Muscle of arm (tissue), 12 donors: Measurements from ENCODE around the gene AFAP1. TPM values are rescaled to one million over a fixed set of nuclear protein-coding genes. Genes with fewer than 3 reads are reported as not detected.

Experiments
- DNase-seq: peaks from one replicate; pipeline ENCODE4 v3.0.0-alpha.2; 2013
- polyA plus RNA-seq, 12 donors: library from polyadenylated mRNA; unstranded; fragments of 120-200 nt; gene quantifications; one replicate each; pipeline ENCODE4 v1.2.1, GENCODE V29; 2013; ENCODE audit not compliant: insufficient read length in 12 of 12

AFAP1 gene
- polyA plus RNA-seq, 12 donors = 27.8 to 46.1 (median 33.4) TPM; not detected in 1

DNA sequence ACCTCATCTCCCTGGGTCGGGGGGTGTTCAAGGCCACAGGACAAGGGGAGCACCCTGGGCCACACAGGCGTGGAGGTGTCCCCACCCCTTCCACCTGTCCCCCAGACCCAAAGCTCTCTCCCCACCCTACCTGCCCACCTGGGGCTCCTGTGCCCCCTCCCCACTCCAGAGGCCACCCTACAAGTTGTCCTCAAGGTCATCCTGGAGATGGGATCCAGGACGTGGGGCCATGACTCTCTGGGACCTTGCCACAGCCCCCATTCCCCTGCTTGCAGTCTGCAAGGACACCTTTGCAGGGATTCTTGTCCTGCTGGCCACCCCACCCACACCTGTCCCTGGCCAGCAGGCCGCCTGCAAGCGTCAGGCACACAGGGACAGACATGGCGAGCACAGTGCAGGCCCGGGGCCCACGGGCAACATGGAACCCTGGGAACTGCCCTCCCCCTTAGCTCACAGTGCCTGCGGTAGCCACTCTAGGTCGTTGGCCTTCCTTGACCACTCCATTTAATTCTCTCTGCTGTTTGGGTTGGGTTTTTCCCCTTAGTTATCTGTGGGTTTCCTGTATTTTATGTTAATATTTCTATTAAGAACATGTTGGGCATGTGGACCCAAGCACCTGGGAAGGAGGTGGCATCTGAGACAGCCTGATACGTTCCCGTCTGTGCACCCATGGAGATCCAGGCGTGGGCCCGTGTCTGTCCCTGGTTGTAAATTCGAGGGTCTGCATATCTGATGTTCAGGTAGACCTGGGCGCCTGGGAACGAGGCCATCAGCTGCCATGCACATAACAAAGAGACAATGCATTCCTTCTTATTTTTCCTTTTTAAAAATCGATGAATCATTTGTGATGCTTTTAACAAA lies 197.5 kb downstream of the AFAP1 start:
- no peak for DNase-seq

DNA sequence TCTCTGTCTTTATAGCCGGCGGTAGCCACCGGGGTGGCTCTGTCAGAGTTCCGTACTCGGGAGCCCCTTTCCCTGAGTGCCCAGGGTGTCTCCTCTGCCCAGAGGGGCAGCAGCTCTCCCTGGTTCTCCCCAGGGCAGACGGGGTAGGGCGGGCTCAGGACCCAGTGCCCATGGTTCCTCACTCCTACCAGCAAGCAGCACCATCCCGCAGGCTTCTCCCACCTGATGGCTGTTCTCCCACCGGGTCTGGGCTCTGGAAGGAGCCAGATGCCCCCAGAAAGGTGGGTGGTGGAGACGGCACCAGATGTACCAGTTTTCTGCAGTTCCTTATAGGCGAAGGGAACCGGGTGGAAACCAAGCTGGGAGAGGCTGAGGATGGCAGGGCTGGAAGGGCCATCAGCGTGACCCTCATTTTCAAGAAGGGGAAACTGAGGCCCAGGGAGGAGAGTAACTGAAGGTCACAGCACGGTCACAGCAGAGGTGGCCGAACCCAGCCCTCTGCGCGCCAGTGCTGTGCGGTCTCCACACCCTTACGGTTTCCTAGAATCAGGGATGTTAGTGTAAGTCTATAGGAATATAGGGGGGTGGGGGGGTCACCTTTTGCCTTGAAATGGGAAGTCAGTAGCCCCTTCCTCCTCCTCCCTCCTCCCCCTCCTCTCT lies 198.7 kb downstream of the AFAP1 start:
- no peak for DNase-seq

DNA sequence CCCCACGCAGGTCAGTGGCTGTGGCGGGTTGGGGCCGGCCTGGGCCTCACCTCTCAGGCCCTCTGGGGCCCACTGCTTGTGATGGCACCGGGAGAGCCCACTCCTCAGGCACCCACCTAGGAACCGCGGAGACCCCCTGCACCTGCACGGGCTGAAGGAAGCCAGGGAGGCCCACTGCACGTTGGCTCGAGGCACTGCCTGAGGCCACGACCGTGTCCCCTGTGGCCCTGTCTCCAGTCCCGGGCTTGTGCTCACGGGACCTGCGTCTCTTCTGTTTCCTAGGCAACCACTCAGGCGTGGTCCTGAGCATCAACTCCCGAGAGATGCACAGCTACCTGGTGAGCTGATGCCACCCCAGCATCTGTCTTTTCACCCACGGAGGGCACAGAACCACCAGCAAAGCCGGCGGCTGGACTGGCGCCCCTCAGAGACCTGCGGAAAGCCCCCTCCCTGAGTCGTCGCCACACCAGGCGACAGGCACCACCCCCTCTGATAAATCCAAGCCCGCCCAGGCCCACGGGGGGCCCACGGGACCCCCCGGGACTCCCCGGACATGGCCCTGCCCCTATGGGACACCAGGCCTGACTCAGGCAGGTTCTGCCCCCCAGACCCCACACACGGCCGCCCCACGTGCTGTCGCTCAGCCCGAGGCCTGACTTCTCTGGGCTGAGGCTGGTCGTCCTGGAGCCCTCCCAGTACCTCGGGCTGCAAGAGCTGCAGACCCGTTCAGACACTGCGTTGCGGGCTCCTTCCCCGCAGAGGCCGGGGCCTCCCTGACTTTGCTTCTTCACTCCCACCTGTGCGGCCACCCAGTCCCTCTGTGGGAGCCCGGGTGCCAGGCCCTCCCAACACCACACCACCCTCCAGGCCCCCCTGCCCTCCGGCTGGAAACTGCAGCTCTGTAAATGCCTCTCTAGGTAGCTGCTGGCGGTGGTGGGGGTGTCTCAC lies 199.5 kb downstream of the AFAP1 start:
- no peak for DNase-seq

DNA sequence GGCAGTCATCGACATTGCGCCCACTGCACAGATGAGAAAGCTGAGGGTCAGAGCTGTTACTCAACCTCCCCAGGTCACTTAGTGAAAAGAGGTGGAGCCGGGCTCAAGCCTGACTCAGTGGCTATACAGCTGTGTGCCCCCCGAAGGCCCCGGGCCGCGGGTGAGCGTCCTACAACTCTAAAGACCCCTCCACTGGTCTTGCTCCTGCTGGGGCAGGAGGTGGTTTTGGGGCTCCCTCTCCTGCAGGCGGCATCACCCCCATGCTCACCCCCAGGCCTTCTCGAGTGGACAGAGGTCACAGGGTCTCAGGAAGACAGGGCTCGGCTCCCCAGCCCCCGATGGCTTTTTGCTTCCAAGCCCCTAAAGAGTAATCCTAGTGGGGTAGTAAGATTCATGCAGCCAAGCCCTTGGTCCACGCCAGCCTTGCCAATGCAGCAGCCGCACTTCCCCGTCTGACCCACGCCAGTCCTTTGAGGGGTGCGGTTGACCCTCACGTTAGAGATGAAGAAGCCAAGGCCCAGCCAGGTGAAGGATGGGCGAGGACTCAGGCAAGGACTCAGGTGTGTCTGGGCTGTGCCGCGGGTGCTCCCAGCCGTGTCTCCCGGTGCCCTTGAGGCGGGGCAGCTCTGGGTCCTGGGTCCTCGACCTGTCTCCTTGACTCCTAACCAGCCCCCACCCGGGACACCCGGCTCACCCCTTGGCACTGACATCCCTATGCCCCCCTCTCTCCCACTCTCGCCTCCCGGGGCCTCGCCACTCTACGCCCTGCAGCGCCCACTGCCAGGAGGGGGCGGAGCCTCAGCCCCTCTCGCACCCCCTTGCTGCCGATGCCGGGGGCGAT lies 200.4 kb downstream of the AFAP1 start:
- no peak for DNase-seq

DNA sequence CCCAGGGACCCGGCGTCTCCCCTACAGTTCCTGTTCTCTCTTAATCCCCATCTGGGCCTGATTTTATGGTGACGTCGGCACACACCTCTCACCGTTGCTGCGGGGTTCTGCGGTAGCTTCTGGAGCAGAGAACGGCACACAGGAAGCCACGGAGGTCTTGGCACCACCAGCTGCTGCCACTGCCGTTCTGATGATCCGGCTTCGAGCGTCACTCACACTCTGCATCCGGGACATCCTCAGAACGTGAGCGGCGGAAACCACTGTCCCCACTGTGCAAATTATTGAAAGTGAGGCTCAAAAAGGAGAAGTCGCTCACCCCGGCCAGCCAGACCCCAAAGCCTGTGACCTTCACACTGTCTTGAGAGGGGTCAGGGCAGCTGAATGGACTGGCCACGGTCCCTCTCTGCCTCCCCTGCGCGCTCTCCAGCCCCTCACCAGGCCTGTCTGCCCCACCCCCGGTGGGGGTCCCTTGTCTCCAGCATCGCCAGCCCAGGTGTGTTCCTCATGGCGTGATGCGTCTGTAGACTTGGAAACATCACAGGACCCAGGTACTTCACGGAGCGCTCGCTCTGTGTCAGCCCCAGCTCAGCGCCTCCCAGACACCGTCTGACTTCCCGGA lies 201.1 kb downstream of the AFAP1 start:
- no peak for DNase-seq

DNA sequence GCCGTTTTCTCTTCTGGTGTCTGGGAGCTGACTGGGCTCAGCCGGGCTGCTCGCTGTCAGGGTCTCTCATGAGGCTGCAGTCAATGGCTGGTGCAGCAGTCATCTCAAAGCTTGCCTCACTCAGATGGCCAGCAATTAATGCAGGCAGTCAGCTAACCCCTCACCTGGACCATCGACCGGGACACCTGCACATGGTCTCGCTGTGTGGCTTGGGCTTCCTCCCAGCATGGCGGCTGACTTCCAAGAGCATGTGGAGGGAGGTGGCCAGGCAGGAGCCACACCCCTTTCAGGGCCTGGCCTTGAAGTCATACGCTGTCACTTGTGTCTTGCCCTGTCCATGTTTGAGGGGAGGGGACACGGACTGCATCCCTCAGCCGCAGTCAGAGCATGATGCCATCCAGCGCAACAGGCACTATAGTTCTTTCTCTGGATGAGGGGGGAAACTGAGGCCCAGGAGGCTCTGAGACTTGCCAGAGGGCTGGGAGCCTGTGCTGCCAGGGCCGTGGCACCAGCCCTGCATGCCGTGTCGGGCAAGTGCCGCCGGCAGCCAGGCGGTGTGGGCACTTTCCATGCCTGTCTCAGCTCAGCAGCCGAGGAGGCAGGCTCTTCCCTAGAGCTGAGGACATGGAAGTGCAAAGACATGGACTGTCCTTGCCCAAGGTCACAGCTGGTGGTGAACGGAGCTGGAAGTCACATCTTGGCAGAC lies 201.8 kb downstream of the AFAP1 start:
- DNase-seq = no peak

DNA sequence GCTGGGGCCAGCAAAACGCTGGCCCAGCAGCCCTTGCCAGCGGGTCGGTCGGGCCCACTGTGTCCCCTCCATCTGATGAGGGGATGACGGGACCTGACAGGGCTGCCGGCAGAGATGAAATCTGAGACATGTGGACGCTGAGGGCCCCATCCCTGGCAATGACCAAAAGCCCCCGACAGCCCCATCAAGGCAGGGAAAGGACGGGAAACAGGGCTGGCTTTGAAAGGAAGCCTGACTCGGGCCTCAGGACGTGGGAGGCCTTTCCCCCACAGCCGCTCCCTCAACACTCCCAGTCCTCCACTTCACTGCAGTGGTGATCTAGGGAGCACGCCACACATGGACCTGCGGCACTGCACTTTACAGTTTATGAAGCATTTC lies 202.4 kb downstream of the AFAP1 start:
- no peak for DNase-seq

DNA sequence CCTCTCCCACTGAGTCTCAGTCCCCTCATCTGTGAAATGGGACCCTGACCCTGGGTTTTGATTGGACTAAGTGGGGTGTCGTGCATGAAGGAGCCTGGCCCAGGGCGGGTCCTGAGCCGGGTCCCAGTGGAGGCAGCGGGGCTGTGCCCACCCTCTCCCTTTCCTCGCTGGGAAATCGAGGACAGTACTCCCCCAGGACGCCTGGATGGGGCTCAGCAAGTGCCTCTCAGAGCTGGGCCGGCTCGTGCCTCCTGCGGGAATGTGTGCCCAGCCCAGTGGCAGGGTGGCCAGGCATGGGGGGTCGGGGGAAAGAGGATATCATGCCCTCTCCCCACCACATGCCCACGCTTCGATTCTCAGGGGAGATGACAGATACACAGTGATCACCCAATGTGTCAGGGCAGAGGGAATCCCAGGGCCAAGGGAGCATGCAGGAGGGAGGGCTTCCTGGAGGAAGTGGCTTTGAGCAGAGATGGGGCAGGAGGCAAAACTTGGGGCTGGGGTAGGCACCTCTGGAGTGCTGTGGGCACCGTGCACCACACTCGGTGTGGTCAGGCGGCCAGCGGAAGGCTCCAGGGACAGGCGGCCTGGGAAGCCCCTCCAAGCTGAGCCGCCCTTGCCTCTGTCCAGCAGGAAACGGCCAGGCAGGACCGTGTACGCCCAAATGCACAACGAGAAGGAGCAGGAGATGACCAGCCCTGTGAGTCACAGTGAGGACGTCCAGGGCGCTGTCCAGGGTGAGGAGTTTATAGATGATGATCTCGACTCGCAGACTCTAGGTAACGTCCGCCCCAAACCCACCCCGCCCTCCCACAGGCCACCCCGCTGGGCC lies 203.0 kb downstream of the AFAP1 start:
- DNase-seq = no peak

DNA sequence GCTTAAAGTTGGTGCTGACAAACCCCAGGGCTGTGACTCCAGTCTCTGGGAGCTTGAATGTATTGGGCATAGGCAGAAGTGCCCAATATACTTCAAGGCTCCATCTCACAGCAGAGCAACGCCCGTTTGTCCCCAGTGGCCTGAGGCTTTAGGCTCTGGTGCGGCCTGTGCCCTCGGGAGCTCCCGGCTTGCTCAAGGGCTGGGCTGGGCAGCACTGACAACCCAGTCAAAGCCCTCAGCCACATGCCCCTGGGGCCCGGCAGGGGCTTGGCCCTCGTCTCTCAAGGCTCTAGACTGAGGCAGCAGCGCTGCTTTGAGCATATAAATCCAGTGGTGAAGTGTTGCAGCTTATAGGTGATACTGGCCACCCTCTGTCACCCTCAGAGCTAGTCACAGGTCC lies 203.7 kb downstream of the AFAP1 start:
- no peak for DNase-seq

DNA sequence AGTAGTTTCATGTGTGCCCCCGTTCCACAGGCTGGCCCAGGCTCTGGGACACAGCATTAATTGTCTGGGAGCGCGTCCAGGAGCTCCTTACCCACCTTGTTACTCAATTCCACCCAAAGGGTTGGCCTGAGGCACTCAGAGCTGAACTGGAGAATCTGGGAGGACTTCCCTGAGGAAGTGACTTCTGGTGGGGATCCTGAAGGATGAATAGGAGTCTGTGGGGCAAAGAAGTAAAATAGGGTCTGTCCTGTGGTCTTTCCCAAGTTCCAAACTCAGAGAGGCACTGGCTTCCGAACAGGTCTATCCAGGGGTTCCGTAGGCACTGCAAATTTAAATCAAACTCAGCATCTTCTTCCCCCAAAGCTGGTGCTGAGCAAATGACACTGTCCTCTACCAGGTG lies 204.3 kb downstream of the AFAP1 start:
- no peak for DNase-seq

DNA sequence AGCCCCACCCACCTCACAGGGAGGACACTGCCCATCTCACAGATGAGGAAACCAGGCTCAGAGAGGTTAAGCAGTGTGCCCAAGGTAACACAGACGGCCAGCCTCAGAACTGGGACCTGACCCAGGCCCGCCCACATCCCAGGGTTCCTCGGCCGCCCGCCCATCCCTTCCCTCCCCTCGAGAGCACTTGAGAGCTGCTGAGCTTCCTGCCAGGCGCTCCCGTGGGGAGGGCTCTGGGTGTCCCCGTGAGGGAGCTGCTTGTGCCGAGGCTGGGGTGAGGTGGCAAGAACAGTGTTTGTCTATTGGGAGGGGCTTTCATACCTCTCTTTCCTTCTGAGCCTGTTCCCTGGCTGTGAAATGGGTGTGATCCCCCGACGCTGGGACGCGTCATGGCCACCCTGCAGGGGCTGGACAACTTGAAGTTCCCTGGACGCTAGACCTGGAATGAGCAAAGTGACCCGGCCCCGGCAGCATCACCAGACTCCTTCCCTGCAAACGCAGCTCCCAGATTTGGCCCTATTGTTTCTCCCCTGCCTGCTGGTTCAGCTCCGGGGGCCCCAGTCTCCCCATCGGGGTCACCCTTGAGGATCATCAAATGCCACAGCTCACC lies 204.9 kb downstream of the AFAP1 start:
- DNase-seq = no peak

DNA sequence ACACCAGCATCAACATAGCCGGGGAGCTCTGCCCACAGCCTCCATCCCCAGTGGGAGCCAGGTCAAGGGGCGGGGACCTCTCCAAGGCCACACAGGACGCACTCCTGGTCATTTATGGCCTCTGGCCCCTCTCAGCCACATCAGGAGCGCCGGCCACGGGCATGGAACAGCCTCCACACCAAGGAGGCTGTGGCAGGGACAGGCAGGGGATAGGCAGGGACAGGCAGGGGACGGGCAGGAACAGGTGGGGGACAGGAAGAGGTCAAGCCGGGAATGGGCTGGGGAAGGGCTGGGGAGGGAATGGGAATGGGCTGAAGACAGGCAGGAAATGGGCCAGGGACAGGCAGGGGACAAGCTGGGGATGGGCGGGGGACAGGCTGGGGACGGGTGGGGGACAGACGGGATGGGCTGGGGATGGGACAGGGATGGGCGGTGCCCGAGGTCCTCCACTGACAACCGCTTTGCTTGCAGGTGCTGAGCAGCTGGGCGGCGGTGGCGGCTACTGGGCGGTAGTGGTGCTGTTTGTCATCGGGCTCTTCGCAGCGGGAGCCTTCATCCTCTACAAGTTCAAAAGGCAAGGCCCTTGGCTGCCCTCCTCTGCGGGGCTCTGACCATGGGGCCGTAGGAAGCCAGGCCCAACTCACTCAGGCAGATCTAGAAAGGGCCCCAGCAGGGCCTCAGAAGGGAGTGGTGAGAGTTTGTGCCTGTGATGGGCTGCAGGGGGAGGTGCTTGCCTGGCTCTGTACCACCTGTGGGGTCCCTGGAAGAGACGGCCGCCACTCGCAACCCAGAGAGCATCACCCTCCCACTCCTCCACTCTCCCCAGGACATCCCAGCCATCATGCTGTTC lies 205.6 kb downstream of the AFAP1 start:
- DNase-seq = no peak

DNA sequence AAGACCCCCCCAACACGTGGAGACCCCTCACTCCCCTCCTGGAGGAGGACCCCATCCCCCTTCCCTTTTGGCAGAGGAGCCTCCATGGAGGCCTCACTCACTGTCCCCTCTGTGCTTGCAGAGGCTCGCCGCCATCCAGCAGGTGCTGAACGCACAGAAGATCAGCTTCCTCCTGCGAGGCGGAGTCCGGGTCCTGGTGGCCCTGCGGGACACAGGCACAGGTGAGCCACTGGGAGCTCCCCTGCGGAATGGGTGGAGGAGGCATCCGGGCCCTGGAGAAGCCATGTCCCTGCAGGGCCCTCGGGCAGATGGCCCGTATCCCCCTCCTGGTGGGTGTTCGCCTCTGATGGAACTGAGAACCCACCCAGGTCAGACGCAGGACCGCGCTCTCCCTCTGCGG lies 206.5 kb downstream of the AFAP1 start:
- DNase-seq = no peak

DNA sequence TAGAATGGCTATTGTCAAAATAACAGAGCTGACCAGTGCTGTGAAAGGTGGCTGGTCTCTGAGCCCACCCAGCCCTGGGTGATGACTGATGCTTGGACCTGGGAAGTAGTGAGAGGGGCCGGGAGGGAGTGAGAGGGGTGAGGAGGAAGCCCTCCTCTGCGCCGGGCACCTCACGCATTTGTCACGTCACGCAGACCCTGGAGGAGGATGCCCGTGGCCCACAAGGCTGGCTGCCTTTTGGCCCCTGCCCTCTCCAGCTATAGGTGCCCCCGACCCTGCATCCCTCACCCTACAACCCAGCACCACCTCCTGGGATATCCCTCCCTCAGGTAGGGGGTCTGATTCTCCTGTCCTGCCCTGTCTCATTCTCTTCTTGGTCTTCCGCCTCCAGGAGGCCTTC lies 207.4 kb downstream of the AFAP1 start:
- no peak for DNase-seq

DNA sequence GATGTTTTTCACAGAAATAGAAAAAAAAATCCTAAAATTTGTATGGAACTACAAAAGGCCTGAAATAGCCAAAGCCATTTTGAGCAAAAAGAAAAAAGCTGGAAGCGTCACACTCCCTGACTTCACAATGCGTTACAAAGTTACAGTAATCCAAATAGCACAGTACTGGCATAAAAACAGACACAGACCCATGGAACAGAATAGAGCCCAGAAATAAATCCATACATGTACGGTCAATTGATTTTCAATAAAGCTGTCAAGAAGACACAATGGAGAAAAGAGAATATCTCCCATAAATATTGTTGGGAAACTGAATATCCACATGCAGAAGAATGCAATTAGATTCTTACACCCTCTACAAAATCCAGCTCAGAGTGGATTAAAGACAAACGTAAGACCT lies 208.2 kb downstream of the AFAP1 start:
- no peak for DNase-seq

DNA sequence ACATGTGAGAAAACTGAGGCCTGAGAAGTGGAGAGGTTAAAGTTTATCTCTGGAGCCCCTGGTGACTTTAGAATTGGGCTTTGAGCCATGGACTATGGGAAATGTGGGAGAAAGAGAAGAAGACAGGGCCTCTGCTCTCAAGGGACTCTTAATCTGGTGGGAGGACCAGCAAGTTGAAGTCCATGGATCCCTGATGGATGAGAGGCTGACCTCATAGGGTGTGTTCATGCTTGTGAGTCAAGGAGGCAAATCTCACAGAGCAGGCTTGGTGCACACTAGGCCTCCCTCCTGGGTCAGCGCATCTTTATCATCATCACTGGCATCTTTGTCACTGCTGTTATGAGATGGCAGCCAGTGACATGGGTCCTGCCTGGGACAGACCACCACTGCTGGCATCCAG lies 211.9 kb downstream of the AFAP1 start:
- no peak for DNase-seq

DNA sequence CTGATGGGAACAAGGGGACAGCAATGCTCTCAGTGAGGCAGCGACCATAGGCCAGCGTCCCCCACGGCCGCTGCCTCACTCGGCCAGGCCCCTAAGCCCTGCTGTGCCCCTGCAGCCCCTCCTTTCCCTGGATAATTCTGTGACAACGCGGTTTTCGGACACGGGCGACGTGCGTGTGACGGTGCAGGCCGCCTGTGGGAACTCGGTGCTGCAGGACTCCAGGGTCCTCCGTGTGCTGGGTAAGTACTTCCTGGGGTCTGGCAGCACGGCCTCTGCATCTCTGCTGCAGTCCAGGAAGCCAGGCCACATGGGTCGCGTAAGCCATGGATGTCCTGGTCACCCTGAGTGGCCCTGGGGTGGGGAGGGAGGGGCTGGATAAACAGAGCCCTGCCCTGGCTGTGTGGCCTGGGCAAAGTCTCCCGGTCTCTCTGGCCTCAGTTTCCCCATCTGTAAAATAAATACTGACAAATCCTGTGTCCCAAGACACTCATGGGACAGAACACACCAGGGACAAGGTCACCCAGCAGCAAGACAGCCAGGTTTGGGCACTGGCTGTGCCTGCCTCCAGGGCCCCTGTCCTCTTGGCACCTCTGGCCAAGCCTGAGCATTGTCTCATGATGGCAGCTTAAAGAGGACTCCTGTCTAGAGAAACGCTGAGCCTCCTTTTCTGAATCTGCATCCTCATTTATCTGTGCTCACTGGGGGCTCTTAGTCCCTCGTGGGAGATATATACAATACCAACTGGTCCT lies 212.8 kb downstream of the AFAP1 start:
- no peak for DNase-seq
